Endometrial microvascular endothelial cells (primary cell): ENCODE data around the gene FGR. TPM values are rescaled to one million over a fixed set of nuclear protein-coding genes. Genes with fewer than 3 reads are reported as not detected.

ENCODE experiments used
- in situ Hi-C: cut with HindIII; loops from 2 replicates; pipeline ENCODE4 v1.10.0; 2017; ENCODE audit warnings: low sequenced_read_pairs, low pct_unique_long_range_greater_than_20kb; ENCODE audit errors: inconsistent ontology term
- total RNA-seq: library from RNA; depleted of rRNA; stranded (reverse); fragments of >200 nt; gene quantifications from one replicate; pipeline ENCODE4 v1.2.3, GENCODE V29; 2015; ENCODE audit errors: inconsistent ontology term

The FGR gene
- total RNA-seq, 1 donor from 2014 or later: not detected

- in situ Hi-C loops: loop anchor here (25.0 kb wide), 1 partner anchor 183 kb away; no protein-coding TSS in a partner anchor
Measured at GRCh38 chr1:27594564-27595510, 40.1 kb downstream of the FGR start.

- in situ Hi-C loops: loop anchor here (25.0 kb wide), 1 partner anchor 182 kb away; no protein-coding TSS in a partner anchor
Measured at GRCh38 chr1:27593678-27594563, 41.1 kb downstream of the FGR start.

GRCh38 chr1:27592931-27593677 lies 41.9 kb downstream of the FGR start:
- in situ Hi-C loops: loop anchor here (25.0 kb wide), 1 partner anchor 181 kb away; no protein-coding TSS in a partner anchor

GRCh38 chr1:27592232-27592930 lies 42.6 kb downstream of the FGR start:
- in situ Hi-C loops: loop anchor here (25.0 kb wide), 1 partner anchor 180 kb away; no protein-coding TSS in a partner anchor

- in situ Hi-C loops: loop anchor here (25.0 kb wide), 1 partner anchor 179 kb away; no protein-coding TSS in a partner anchor
Measured at GRCh38 chr1:27591622-27592021, 43.4 kb downstream of the FGR start.

GRCh38 chr1:27590917-27591508 lies 44.0 kb downstream of the FGR start:
- in situ Hi-C loops: loop anchor here (25.0 kb wide), 1 partner anchor 179 kb away; no protein-coding TSS in a partner anchor

- in situ Hi-C loops: loop anchor here (25.0 kb wide), 1 partner anchor 178 kb away; no protein-coding TSS in a partner anchor
Measured at GRCh38 chr1:27589841-27590426, 45.1 kb downstream of the FGR start.

- in situ Hi-C loops: loop anchor here (25.0 kb wide), 1 partner anchor 177 kb away; no protein-coding TSS in a partner anchor
Measured at GRCh38 chr1:27589441-27589840, 45.5 kb downstream of the FGR start.

- in situ Hi-C loops: loop anchor here (25.0 kb wide), 1 partner anchor 176 kb away; no protein-coding TSS in a partner anchor
Measured at GRCh38 chr1:27588256-27589232, 46.4 kb downstream of the FGR start.

GRCh38 chr1:27585684-27586083 lies 49.3 kb downstream of the FGR start:
- in situ Hi-C loops: loop anchor here (25.0 kb wide), 1 partner anchor 173 kb away; no protein-coding TSS in a partner anchor

- in situ Hi-C loops: loop anchor here (25.0 kb wide), 1 partner anchor 172 kb away; no protein-coding TSS in a partner anchor
Measured at GRCh38 chr1:27584453-27584852, 50.5 kb downstream of the FGR start.

- in situ Hi-C loops: loop anchor here (25.0 kb wide), 1 partner anchor 171 kb away; no protein-coding TSS in a partner anchor
Measured at GRCh38 chr1:27583479-27583878, 51.5 kb downstream of the FGR start.

- in situ Hi-C loops: loop anchor here (25.0 kb wide), 1 partner anchor 170 kb away; no protein-coding TSS in a partner anchor
Measured at GRCh38 chr1:27581823-27582243, 53.2 kb downstream of the FGR start.

GRCh38 chr1:27577504-27578188 lies 57.3 kb downstream of the FGR start:
- in situ Hi-C loops: loop anchor here (25.0 kb wide), 1 partner anchor 165 kb away; no protein-coding TSS in a partner anchor

GRCh38 chr1:27576806-27577227 lies 58.2 kb downstream of the FGR start:
- in situ Hi-C loops: loop anchor here (25.0 kb wide), 1 partner anchor 165 kb away; no protein-coding TSS in a partner anchor
